ENCODE data around the gene TOPAZ1. TPM values are rescaled to one million over a fixed set of nuclear protein-coding genes. Genes with fewer than 3 reads are reported as not detected.

Gene TOPAZ1
- polyA plus RNA-seq, 2 of the 4 experiments (the other 2 are of a cell fraction), result not detected

- TF ChIP-seq HMGXB4 (CRISPR knock-in tag; IDR thresholded peaks at IDR 0.05; ENCODE audit: borderline replicate concordance) (no peak), EHF (CRISPR knock-in tag; IDR thresholded peaks at IDR 0.05) (no peak), FOSL2 (IDR thresholded peaks at IDR 0.05) (no peak), FOSL2 (CRISPR knock-in tag; IDR thresholded peaks at IDR 0.05) (no peak), NPAS2 (CRISPR knock-in tag; IDR thresholded peaks at IDR 0.05; ENCODE audit: borderline replicate concordance) (no peak)
Measured at GRCh38 chr3:44226573-44226972, 15.1 kb upstream of the TOPAZ1 start (continued).

GRCh38 chr3:44227632-44228031 is 14.1 kb upstream of the TOPAZ1 start:
- no peak overlapping the region for H3K4me3 ChIP-seq
- H3K4me1 ChIP-seq, result no peaks in the 10 kb centered on the region
- H3K4me2 ChIP-seq, result no peak overlapping the region
- no peak for ATAC-seq
- no peak for DNase-seq (ENCODE audit: low read depth in 1 of 2, low spot score in 1 of 2)
- no peak for FAIRE-seq
- no peaks in the 10 kb centered on the region for H3K9me3 ChIP-seq
- CTCF ChIA-PET, result interaction anchor here (1.7 kb wide), 1 partner anchor 9 kb away, joined by 4 read pairs; no protein-coding TSS in a partner anchor
- TF ChIP-seq TP53 (CRISPR knock-in tag; IDR thresholded peaks at IDR 0.05) (no peak), ZNF302 (CRISPR knock-in tag; IDR thresholded peaks at IDR 0.05) (no peak), JUNB (IDR thresholded peaks at IDR 0.05) (no peak)
- POLR2A ChIA-PET, result no interaction called here
- 9% methylated on average over 3 of the region's 3 CpGs for WGBS (ENCODE audit: missing lambda C conversion rate)
- no peak overlapping the region for H3K27ac ChIP-seq

GRCh38 chr3:44228900-44229299 is 12.8 kb upstream of the TOPAZ1 start:
- 71% methylated on average over 4 of the region's 4 CpGs for WGBS (ENCODE audit: missing lambda C conversion rate)
- Histone ChIP-seq H3K4me1 (no peaks in the 10 kb centered on the region), H3K4me3 (no peak overlapping the region), H3K27ac (no peak overlapping the region), H3K9me3 (no peaks in the 10 kb centered on the region), H3K4me2 (no peak overlapping the region)
- ChIA-PET CTCF (no interaction called here), POLR2A (no interaction called here)
- DNase-seq (ENCODE audit: low read depth in 1 of 2, low spot score in 1 of 2) (no peak), FAIRE-seq (no peak), ATAC-seq (no peak)
- TF ChIP-seq E2F6 (IDR thresholded peaks at IDR 0.05; ENCODE audit: borderline replicate concordance, low read depth) (no peak), ATOH8 (CRISPR knock-in tag; IDR thresholded peaks at IDR 0.05; ENCODE audit: low read depth) (no peak), FOSB (CRISPR knock-in tag; IDR thresholded peaks at IDR 0.05) (no peak), JUN (IDR thresholded peaks at IDR 0.05) (no peak), CEBPB (IDR thresholded peaks at IDR 0.05) (no peak), KDM5A (IDR thresholded peaks at IDR 0.05) (no peak), PHF8 (IDR thresholded peaks at IDR 0.05; ENCODE audit: borderline replicate concordance, low read depth) (no peak), POLR2AphosphoS2 (conservative IDR thresholded peaks at IDR 0.05; ENCODE audit: low read length) (no peak), HES2 (IDR thresholded peaks at IDR 0.05) (no peak), EHMT2 (IDR thresholded peaks at IDR 0.05; ENCODE audit: low read depth) (no peak), ESRRA (IDR thresholded peaks at IDR 0.05; ENCODE audit: borderline replicate concordance, low read length) (no peak), ZC3H11A (IDR thresholded peaks at IDR 0.05) (no peak), MAFK (IDR thresholded peaks at IDR 0.05; ENCODE audit: partially characterized antibody) (no peak), CHD4 (IDR thresholded peaks at IDR 0.05; ENCODE audit: borderline replicate concordance) (no peak), CBX8 (IDR thresholded peaks at IDR 0.05) (no peak), HMGXB4 (CRISPR knock-in tag; IDR thresholded peaks at IDR 0.05; ENCODE audit: borderline replicate concordance) (no peak), SMC3 (IDR thresholded peaks at IDR 0.05) (no peak)

All from A549 (cell line).